Measurements from ENCODE around the gene AGTPBP1.

The AGTPBP1 gene

GRCh38 chr9:85746309-85746708, 4.6 kb upstream of the AGTPBP1 start:
- Histone ChIP-seq H3K4me3 (ENCODE audit: low read length, poor library complexity, severe bottlenecking) (no peak overlapping the region), H3F3A (ENCODE audit: low read depth) (0 out of 2 replicates have a peak, but pooled peaks cover 3% of the 10 kb centered on the region), H3K36me3 (ENCODE audit: insufficient read depth, low read length) (no peaks in the 10 kb centered on the region), H3K9me2 (replicated peaks; ENCODE audit: low read depth, low read length) (no peaks in the 10 kb centered on the region), H3K4me1 (ENCODE audit: insufficient read depth, low read length, poor library complexity, severe bottlenecking) (peaks cover 2% of the 10 kb centered on the region), H3K79me2 (ENCODE audit: insufficient read depth, low read length) (peaks cover 1% of the 10 kb centered on the region; the same call in 1 of the 2 replicates), H3K9ac (ENCODE audit: low read depth, low read length, poor library complexity, severe bottlenecking) (no peak overlapping the region), H3K27me3 (ENCODE audit: insufficient read depth, low read length, poor library complexity, severe bottlenecking) (no peaks in the 10 kb centered on the region), H4K20me1 (ENCODE audit: insufficient read depth, low read length, poor library complexity, severe bottlenecking) (peaks cover 2% of the 10 kb centered on the region), H3K9me3 (ENCODE audit: insufficient read depth, low read depth, low read length) (no peaks in the 10 kb centered on the region), H2AFZ (ENCODE audit: low read length) (no peak overlapping the region), H3K4me2 (ENCODE audit: low read depth, low read length, poor library complexity, severe bottlenecking) (no peak overlapping the region)
- TF ChIP-seq, protein P1, sequence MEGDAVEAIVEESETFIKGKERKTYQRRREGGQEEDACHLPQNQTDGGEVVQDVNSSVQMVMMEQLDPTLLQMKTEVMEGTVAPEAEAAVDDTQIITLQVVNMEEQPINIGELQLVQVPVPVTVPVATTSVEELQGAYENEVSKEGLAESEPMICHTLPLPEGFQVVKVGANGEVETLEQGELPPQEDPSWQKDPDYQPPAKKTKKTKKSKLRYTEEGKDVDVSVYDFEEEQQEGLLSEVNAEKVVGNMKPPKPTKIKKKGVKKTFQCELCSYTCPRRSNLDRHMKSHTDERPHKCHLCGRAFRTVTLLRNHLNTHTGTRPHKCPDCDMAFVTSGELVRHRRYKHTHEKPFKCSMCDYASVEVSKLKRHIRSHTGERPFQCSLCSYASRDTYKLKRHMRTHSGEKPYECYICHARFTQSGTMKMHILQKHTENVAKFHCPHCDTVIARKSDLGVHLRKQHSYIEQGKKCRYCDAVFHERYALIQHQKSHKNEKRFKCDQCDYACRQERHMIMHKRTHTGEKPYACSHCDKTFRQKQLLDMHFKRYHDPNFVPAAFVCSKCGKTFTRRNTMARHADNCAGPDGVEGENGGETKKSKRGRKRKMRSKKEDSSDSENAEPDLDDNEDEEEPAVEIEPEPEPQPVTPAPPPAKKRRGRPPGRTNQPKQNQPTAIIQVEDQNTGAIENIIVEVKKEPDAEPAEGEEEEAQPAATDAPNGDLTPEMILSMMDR (conservative IDR thresholded peaks at IDR 0.05; ENCODE audit: low read length): no peak
- no peak for TF ChIP-seq EZH2phosphoT487 (IDR thresholded peaks at IDR 0.05; ENCODE audit: borderline replicate concordance)

GRCh38 chr9:85745203-85745602, 3.4 kb upstream of the AGTPBP1 start:
- H3F3A ChIP-seq (ENCODE audit: low read depth): 0 out of 2 replicates have a peak, but pooled peaks cover 3% of the 10 kb centered on the region
- H3K9me2 ChIP-seq (replicated peaks; ENCODE audit: low read depth, low read length): no peaks in the 10 kb centered on the region
- H3K4me1 ChIP-seq (ENCODE audit: insufficient read depth, low read length, poor library complexity, severe bottlenecking): peaks cover 11% of the 10 kb centered on the region
- H3K4me2 ChIP-seq (ENCODE audit: low read depth, low read length, poor library complexity, severe bottlenecking): no peak overlapping the region
- no peak for TF ChIP-seq EZH2phosphoT487 (IDR thresholded peaks at IDR 0.05; ENCODE audit: borderline replicate concordance)
- TF ChIP-seq, protein P1 (conservative IDR thresholded peaks at IDR 0.05; ENCODE audit: low read length): no peak
- no peaks in the 10 kb centered on the region for H3K27me3 ChIP-seq (ENCODE audit: insufficient read depth, low read length, poor library complexity, severe bottlenecking)
- no peaks in the 10 kb centered on the region for H3K9me3 ChIP-seq (ENCODE audit: insufficient read depth, low read depth, low read length)
- no peaks in the 10 kb centered on the region for H3K36me3 ChIP-seq (ENCODE audit: insufficient read depth, low read length)
- peaks cover 12% of the 10 kb centered on the region for H3K79me2 ChIP-seq (ENCODE audit: insufficient read depth, low read length)
- no peak overlapping the region for H3K4me3 ChIP-seq (ENCODE audit: low read length, poor library complexity, severe bottlenecking)
- peaks cover 9% of the 10 kb centered on the region for H4K20me1 ChIP-seq (ENCODE audit: insufficient read depth, low read length, poor library complexity, severe bottlenecking)
- H2AFZ ChIP-seq (ENCODE audit: low read length): no peak overlapping the region
- no peak overlapping the region for H3K9ac ChIP-seq (ENCODE audit: low read depth, low read length, poor library complexity, severe bottlenecking)

DNA sequence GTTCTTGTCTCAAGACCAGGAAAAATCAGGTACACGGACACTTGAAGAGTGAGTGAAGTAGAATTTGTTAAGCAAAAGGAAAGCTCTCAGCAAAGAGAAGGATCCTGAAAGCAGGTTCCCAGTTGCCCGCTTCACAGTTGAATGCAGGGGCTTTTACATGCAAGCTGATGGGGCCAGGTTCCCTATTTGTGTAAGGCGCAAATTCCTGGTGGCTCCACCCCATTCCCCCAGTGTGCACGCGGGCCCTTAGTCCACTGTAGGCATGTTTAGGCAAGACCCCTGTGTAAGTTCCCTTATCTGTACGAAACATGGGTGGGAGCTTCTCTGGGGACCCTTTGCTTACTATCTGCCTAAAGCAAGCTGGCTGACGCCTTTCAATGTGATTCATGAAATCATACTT, 2.7 kb upstream of the AGTPBP1 start:
- Histone ChIP-seq H3K9me3 (ENCODE audit: insufficient read depth, low read depth, low read length) (no peaks in the 10 kb centered on the region), H3K4me3 (ENCODE audit: low read length, poor library complexity, severe bottlenecking) (no peak overlapping the region), H2AFZ (ENCODE audit: low read length) (no peak overlapping the region), H3F3A (ENCODE audit: low read depth) (0 out of 2 replicates have a peak, but pooled peaks cover 3% of the 10 kb centered on the region), H3K9ac (ENCODE audit: low read depth, low read length, poor library complexity, severe bottlenecking) (no peak overlapping the region), H3K27me3 (ENCODE audit: insufficient read depth, low read length, poor library complexity, severe bottlenecking) (no peaks in the 10 kb centered on the region), H3K4me1 (ENCODE audit: insufficient read depth, low read length, poor library complexity, severe bottlenecking) (peaks cover 14% of the 10 kb centered on the region), H3K9me2 (replicated peaks; ENCODE audit: low read depth, low read length) (no peaks in the 10 kb centered on the region), H3K4me2 (ENCODE audit: low read depth, low read length, poor library complexity, severe bottlenecking) (no peak overlapping the region), H3K79me2 (ENCODE audit: insufficient read depth, low read length) (peaks cover 20% of the 10 kb centered on the region), H3K36me3 (ENCODE audit: insufficient read depth, low read length) (no peaks in the 10 kb centered on the region), H4K20me1 (ENCODE audit: insufficient read depth, low read length, poor library complexity, severe bottlenecking) (peaks cover 12% of the 10 kb centered on the region)
- TF ChIP-seq, protein P1 (conservative IDR thresholded peaks at IDR 0.05; ENCODE audit: low read length): no peak
- no peak for TF ChIP-seq EZH2phosphoT487 (IDR thresholded peaks at IDR 0.05; ENCODE audit: borderline replicate concordance)

All from Loucy (cell line).